Neural crest cell (in vitro differentiated cells): ENCODE results near the gene DSG4. TPM values are rescaled to one million over a fixed set of nuclear protein-coding genes. Genes with fewer than 3 reads are reported as not detected.

Experiments used
- DNase-seq: peaks from one replicate; pipeline ENCODE4 v3.0.0; 2021; ENCODE audit warnings: low read depth, mixed read lengths, low spot score
- H3K27ac Mint-ChIP-seq: one replicate; pipeline ENCODE4 v1.8.0; 2021; ENCODE audit warnings: mild to moderate bottlenecking, mixed read lengths; ENCODE audit not compliant: unreplicated experiment
- H3K27me3 Mint-ChIP-seq: 2 replicates; pipeline ENCODE4 v1.8.0; 2021; ENCODE audit warnings: low read depth, mild to moderate bottlenecking, mixed read lengths
- H3K36me3 Mint-ChIP-seq: 2 replicates; pipeline ENCODE4 v1.8.0; 2021; ENCODE audit warnings: low read depth, mild to moderate bottlenecking, mixed read lengths
- H3K4me1 Mint-ChIP-seq: 2 replicates; pipeline ENCODE4 v1.8.0; 2021; ENCODE audit warnings: mixed read lengths
- H3K4me3 Mint-ChIP-seq: one replicate; pipeline ENCODE4 v1.8.0; 2021; ENCODE audit warnings: mild to moderate bottlenecking, mixed read lengths
- H3K9me3 Mint-ChIP-seq: 2 replicates; pipeline ENCODE4 v1.8.0; 2021; ENCODE audit warnings: mixed read lengths
- CTCF ChIP-seq: fragments of 200-600 bp; sonication (generic); conservative IDR thresholded peaks from 2 replicates; pipeline ENCODE4 v1.5.0; 2021; ENCODE audit warnings: antibody characterized with exemption, mild to moderate bottlenecking
- total RNA-seq: library from RNA; stranded (reverse); gene quantifications from 2 replicates; pipeline ENCODE4 v1.2.1, GENCODE V29; 2021

The DSG4 gene
- total RNA-seq, 1 donor from 2014 or later = not detected

- Mint-ChIP-seq H3K4me1 (no peaks in the 10 kb centered on the region), H3K4me3 (no peak overlapping the region), H3K27me3 (no peaks in the 10 kb centered on the region), H3K9me3 (peaks cover 3% of the 10 kb centered on the region), H3K36me3 (no peaks in the 10 kb centered on the region), H3K27ac (no peak overlapping the region)
- TF ChIP-seq CTCF = no peak
- DNase-seq = no peak
Observed at GRCh38 chr18:31438402-31438801, 61.8 kb downstream of the DSG4 start.

GRCh38 chr18:31439807-31440325 lies 63.3 kb downstream of the DSG4 start:
- Mint-ChIP-seq H3K4me1 (no peaks in the 10 kb centered on the region), H3K27me3 (no peaks in the 10 kb centered on the region), H3K27ac (no peak overlapping the region), H3K4me3 (no peak overlapping the region), H3K36me3 (no peaks in the 10 kb centered on the region), H3K9me3 (no peaks in the 10 kb centered on the region)
- no peak for TF ChIP-seq CTCF
- DNase-seq = no peak

GRCh38 chr18:31440787-31441186 lies 64.2 kb downstream of the DSG4 start:
- no peak overlapping the region for H3K4me3 Mint-ChIP-seq
- no peaks in the 10 kb centered on the region for H3K36me3 Mint-ChIP-seq
- no peak overlapping the region for H3K27ac Mint-ChIP-seq
- no peak for TF ChIP-seq CTCF
- no peaks in the 10 kb centered on the region for H3K27me3 Mint-ChIP-seq
- no peaks in the 10 kb centered on the region for H3K9me3 Mint-ChIP-seq
- DNase-seq = no peak
- H3K4me1 Mint-ChIP-seq = no peaks in the 10 kb centered on the region

GRCh38 chr18:31441493-31441892 lies 64.9 kb downstream of the DSG4 start:
- no peaks in the 10 kb centered on the region for H3K27me3 Mint-ChIP-seq
- DNase-seq = no peak
- no peaks in the 10 kb centered on the region for H3K9me3 Mint-ChIP-seq
- no peak for TF ChIP-seq CTCF
- H3K4me1 Mint-ChIP-seq = no peaks in the 10 kb centered on the region
- no peak overlapping the region for H3K4me3 Mint-ChIP-seq
- H3K27ac Mint-ChIP-seq = no peak overlapping the region
- no peaks in the 10 kb centered on the region for H3K36me3 Mint-ChIP-seq

- H3K9me3 Mint-ChIP-seq = no peaks in the 10 kb centered on the region
- DNase-seq = no peak
- H3K4me1 Mint-ChIP-seq = no peaks in the 10 kb centered on the region
- H3K27ac Mint-ChIP-seq = no peak overlapping the region
- no peak for TF ChIP-seq CTCF
- H3K27me3 Mint-ChIP-seq = no peaks in the 10 kb centered on the region
- H3K36me3 Mint-ChIP-seq = no peaks in the 10 kb centered on the region
- no peak overlapping the region for H3K4me3 Mint-ChIP-seq
Observed at GRCh38 chr18:31444142-31444541, 67.6 kb downstream of the DSG4 start.

GRCh38 chr18:31445908-31446307 lies 69.3 kb downstream of the DSG4 start:
- TF ChIP-seq CTCF = no peak
- H3K4me1 Mint-ChIP-seq = no peaks in the 10 kb centered on the region
- DNase-seq = no peak

More at GRCh38 chr18:31445908-31446307, 69.3 kb downstream of the DSG4 start:
- H3K4me3 Mint-ChIP-seq = no peak overlapping the region
- H3K9me3 Mint-ChIP-seq = no peaks in the 10 kb centered on the region
- H3K27me3 Mint-ChIP-seq = no peaks in the 10 kb centered on the region
- H3K27ac Mint-ChIP-seq = no peak overlapping the region
- no peaks in the 10 kb centered on the region for H3K36me3 Mint-ChIP-seq
